ENCODE measurements around the gene C6. TPM values are rescaled to one million over a fixed set of nuclear protein-coding genes. Genes with fewer than 3 reads are reported as not detected.
"Not testable (repeated sequence)": the region's sequence is repeated elsewhere in the genome, so short reads cannot be mapped to it uniquely, and the experiment has no call there.

C6 gene
- total and polyA plus RNA-seq, 4 donors, result 125 to 916 (median 269) TPM

GRCh38 chr5:41211417-41211816 is 1.9 kb downstream of the C6 start:
- Histone ChIP-seq H3K4me3 (ENCODE audit: low read depth in 1 of 3, low read length in 3 of 3) (peak overlapping the region; percentile 73 to 82 (median 79)), H3K9ac (ENCODE audit: low read depth in 1 of 2, low read length in 2 of 2) (peak overlapping the region; percentile 55 to 78), H3K27ac (ENCODE audit: low read depth in 1 of 2, low read length in 2 of 2) (peak overlapping the region; percentile 61 to 67), H3K27me3 (ENCODE audit: control insufficient read depth in 4 of 4, insufficient read depth in 4 of 4, low read length in 3 of 4) (no peaks in the 10 kb centered on the region), H3K4me1 (ENCODE audit: control insufficient read depth in 4 of 4, insufficient read depth in 4 of 4, low read length in 3 of 4) (peaks cover 2 to 13% (median 6%) of the 10 kb centered on the region in 4 donors), H3K9me3 (ENCODE audit: control insufficient read depth in 4 of 4, low read length in 3 of 4) (no peaks in the 10 kb centered on the region), H3K36me3 (ENCODE audit: control insufficient read depth in 4 of 4, insufficient read depth in 3 of 4, low read depth in 1 of 4, low read length in 3 of 4) (no peaks in the 10 kb centered on the region)
- WGBS, result 36% methylated on average over 4 of the region's 4 CpGs
- TF ChIP-seq SP1 (IDR thresholded peaks at IDR 0.05) (no peak), HNF4A (conservative IDR thresholded peaks at IDR 0.05) (peak; percentile 37 to 49), FOXA2 (IDR thresholded peaks at IDR 0.05) (no peak), EGR1 (IDR thresholded peaks at IDR 0.05; ENCODE audit: low read depth in 2 of 2) (no peak), MAX (IDR thresholded peaks at IDR 0.05) (no peak), ZBTB33 (IDR thresholded peaks at IDR 0.05) (no peak), REST (IDR thresholded peaks at IDR 0.05) (peak; percentile 44), GABPA (IDR thresholded peaks at IDR 0.05 in 1 of 2, conservative IDR thresholded peaks at IDR 0.05 in 1 of 2) (no peak), RAD21 (IDR thresholded peaks at IDR 0.05) (no peak), RXRA (IDR thresholded peaks at IDR 0.05) (no peak), JUND (IDR thresholded peaks at IDR 0.05) (no peak), NR2F2 (IDR thresholded peaks at IDR 0.05) (no peak), FOXA1 (IDR thresholded peaks at IDR 0.05) (no peak), ATF3 (IDR thresholded peaks at IDR 0.05) (no peak), YY1 (IDR thresholded peaks at IDR 0.05) (no peak), HNF4G (IDR thresholded peaks at IDR 0.05) (no peak)
- DNase-seq (ENCODE audit: low spot score), result no peak

GRCh38 chr5:41205475-41205874 is 7.9 kb downstream of the C6 start:
- H3K4me3 ChIP-seq (ENCODE audit: low read depth in 1 of 3, low read length in 3 of 3); H3K27ac ChIP-seq (ENCODE audit: low read depth in 1 of 2, low read length in 2 of 2); H3K27me3 ChIP-seq (ENCODE audit: control insufficient read depth in 4 of 4, insufficient read depth in 4 of 4, low read length in 3 of 4); DNase-seq (ENCODE audit: low spot score); H3K9ac ChIP-seq (ENCODE audit: low read depth in 1 of 2, low read length in 2 of 2); H3K9me3 ChIP-seq (ENCODE audit: control insufficient read depth in 4 of 4, low read length in 3 of 4): not testable (repeated sequence)
- Histone ChIP-seq H3K4me1 (ENCODE audit: control insufficient read depth in 4 of 4, insufficient read depth in 4 of 4, low read length in 3 of 4) (peaks cover 8 to 37% (median 24%) of the 10 kb centered on the region in 4 donors), H3K36me3 (ENCODE audit: control insufficient read depth in 4 of 4, insufficient read depth in 3 of 4, low read depth in 1 of 4, low read length in 3 of 4) (peaks cover 0 to 27% (median 15%) of the 10 kb centered on the region in 4 donors)
- 94% methylated on average over 8 of the region's 8 CpGs for WGBS
